H9 (cell line): ENCODE results near the gene DNHD1. TPM values are rescaled to one million over a fixed set of nuclear protein-coding genes. Genes with fewer than 3 reads are reported as not detected.

Experiments used
- DNase-seq: peaks from one replicate; pipeline ENCODE4 v3.0.0-alpha.2; 2017
- H2AFZ ChIP-seq: one replicate; pipeline ENCODE4 v1.6.1; 2013; ENCODE audit warnings: mild to moderate bottlenecking, low read length, control low read depth, moderate library complexity
- H2AK5ac ChIP-seq: 2 replicates; pipeline ENCODE4 v1.6.1; 2013; ENCODE audit warnings: low read length, control low read depth, mixed read lengths; ENCODE audit not compliant: insufficient read length
- H2BK120ac ChIP-seq: one replicate; pipeline ENCODE4 v1.6.1; 2013; ENCODE audit warnings: low read depth, mild to moderate bottlenecking, low read length, control low read depth, inconsistent platforms; ENCODE audit not compliant: poor library complexity, severe bottlenecking
- H2BK12ac ChIP-seq: 2 replicates; pipeline ENCODE4 v1.6.1; 2013; ENCODE audit warnings: low read length, control low read depth, mixed read lengths, low read depth; ENCODE audit not compliant: insufficient read length
- H2BK15ac ChIP-seq: 2 replicates; pipeline ENCODE4 v1.6.1; 2013; ENCODE audit warnings: low read depth, low read length, control low read depth
- H2BK20ac ChIP-seq: one replicate; pipeline ENCODE4 v1.6.1; 2013; ENCODE audit warnings: low read depth, mild to moderate bottlenecking, low read length, control low read depth, inconsistent platforms; ENCODE audit not compliant: poor library complexity, severe bottlenecking
- H2BK5ac ChIP-seq: 2 replicates; pipeline ENCODE4 v1.6.1; 2013; ENCODE audit warnings: low read length, control low read depth, mixed read lengths; ENCODE audit not compliant: insufficient read length
- H3K14ac ChIP-seq: 2 replicates; pipeline ENCODE4 v1.6.1; 2013; ENCODE audit warnings: low read length, control low read depth; ENCODE audit not compliant: insufficient read depth
- H3K18ac ChIP-seq: 2 replicates; pipeline ENCODE4 v1.6.1; 2013; ENCODE audit warnings: low read depth, mild to moderate bottlenecking, mixed read lengths, low read length, control low read depth; ENCODE audit not compliant: insufficient read length
- H3K23ac ChIP-seq: 2 replicates; pipeline ENCODE4 v1.6.1; 2013; ENCODE audit warnings: low read length, control low read depth, mixed read lengths, low read depth; ENCODE audit not compliant: insufficient read length
- H3K23me2 ChIP-seq: 2 replicates; pipeline ENCODE4 v1.6.1; 2013; ENCODE audit warnings: low read depth, mild to moderate bottlenecking, mixed read lengths, low read length, control low read depth; ENCODE audit not compliant: insufficient read length, poor library complexity, severe bottlenecking
- H3K27ac ChIP-seq: 2 replicates; pipeline ENCODE4 v1.5.1; 2013; ENCODE audit warnings: low read length, control low read depth, mixed read lengths, low read depth; ENCODE audit not compliant: insufficient read length
- H3K27me3 ChIP-seq: 2 replicates; pipeline ENCODE4 v1.6.1; 2013; ENCODE audit warnings: low read length, control low read depth, inconsistent platforms; ENCODE audit not compliant: insufficient read depth
- H3K4ac ChIP-seq: 2 replicates; pipeline ENCODE4 v1.6.1; 2013; ENCODE audit warnings: low read depth, mild to moderate bottlenecking, control low read depth, inconsistent platforms, low read length, moderate library complexity
- H3K4me1 ChIP-seq: 2 replicates; pipeline ENCODE4 v1.6.1; 2013; ENCODE audit warnings: low read length, control low read depth, inconsistent platforms; ENCODE audit not compliant: insufficient read depth
- H3K4me2 ChIP-seq: 2 replicates; pipeline ENCODE4 v1.6.1; 2013; ENCODE audit warnings: low read length, control low read depth, mixed read lengths; ENCODE audit not compliant: insufficient read length, insufficient read depth
- H3K56ac ChIP-seq: 2 replicates; pipeline ENCODE4 v1.6.1; 2013; ENCODE audit warnings: low read depth, mild to moderate bottlenecking, mixed read lengths, low read length, control low read depth; ENCODE audit not compliant: insufficient read length
- H3K79me1 ChIP-seq: 2 replicates; pipeline ENCODE4 v1.6.1; 2013; ENCODE audit warnings: low read depth, mild to moderate bottlenecking, moderate library complexity, low read length, control low read depth, inconsistent platforms; ENCODE audit not compliant: insufficient read depth, poor library complexity, severe bottlenecking
- H3K79me2 ChIP-seq: 2 replicates; pipeline ENCODE4 v1.6.1; 2013; ENCODE audit warnings: low read length, control low read depth, inconsistent platforms; ENCODE audit not compliant: insufficient read depth
- H3K9ac ChIP-seq: 2 replicates; pipeline ENCODE4 v1.6.1; 2013; ENCODE audit warnings: low read length, control low read depth, mixed read lengths; ENCODE audit not compliant: insufficient read length; ENCODE audit errors: extremely low read depth
- H3K9me3 ChIP-seq: one replicate; pipeline ENCODE4 v1.6.1; 2013; ENCODE audit warnings: low read depth, low read length, inconsistent platforms; ENCODE audit not compliant: control insufficient read depth
- H3T11ph ChIP-seq: one replicate; pipeline ENCODE4 v1.6.1; 2013; ENCODE audit warnings: mild to moderate bottlenecking, low read length, control low read depth, inconsistent platforms
- H4K20me1 ChIP-seq: one replicate; pipeline ENCODE4 v1.6.1; 2013; ENCODE audit not compliant: control insufficient read depth, insufficient read length, insufficient read depth
- H4K5ac ChIP-seq: 2 replicates; pipeline ENCODE4 v1.6.1; 2013; ENCODE audit warnings: low read depth, mild to moderate bottlenecking, mixed read lengths, low read length, control low read depth; ENCODE audit not compliant: insufficient read length
- H4K8ac ChIP-seq: replicated peaks from 2 replicates; pipeline ENCODE4 v1.6.1; 2013; ENCODE audit warnings: low read length, control low read depth, mixed read lengths, low read depth; ENCODE audit not compliant: insufficient read length
- H4K91ac ChIP-seq: 2 replicates; pipeline ENCODE4 v1.6.1; 2013; ENCODE audit warnings: low read depth, mild to moderate bottlenecking, moderate library complexity, mixed read lengths, low read length, control low read depth; ENCODE audit not compliant: insufficient read length
- H3K27ac Mint-ChIP-seq, 3 experiments: 2 replicates in 2 of 3; 3 replicates in 1 of 3; pipeline ENCODE4 v1.8.0; 2020 to 2021; ENCODE audit warnings: mixed read lengths in 3 of 3, mild to moderate bottlenecking in 1 of 3, moderate library complexity in 1 of 3
- H3K27me3 Mint-ChIP-seq: 2 replicates; pipeline ENCODE4 v1.8.0; 2021; ENCODE audit warnings: low read depth, mild to moderate bottlenecking, moderate library complexity, mixed read lengths
- H3K36me3 Mint-ChIP-seq, 3 experiments: 2 replicates in 2 of 3; 3 replicates in 1 of 3; pipeline ENCODE4 v1.8.0; 2020 to 2021; ENCODE audit warnings: low read depth in 3 of 3, mixed read lengths in 3 of 3; ENCODE audit not compliant: insufficient read depth in 1 of 3
- H3K4me1 Mint-ChIP-seq, 2 experiments: 2 replicates each; pipeline ENCODE4 v1.8.0; 2020; ENCODE audit warnings: mixed read lengths in 2 of 2
- H3K4me3 Mint-ChIP-seq, 2 experiments: 2 replicates in 1 of 2; 3 replicates in 1 of 2; pipeline ENCODE4 v1.8.0; 2020 to 2021; ENCODE audit warnings: mild to moderate bottlenecking in 2 of 2, mixed read lengths in 2 of 2, moderate library complexity in 1 of 2
- H3K9me3 Mint-ChIP-seq, 2 experiments: 2 replicates in 1 of 2; 3 replicates in 1 of 2; pipeline ENCODE4 v1.8.0; 2020; ENCODE audit warnings: mild to moderate bottlenecking in 2 of 2, mixed read lengths in 2 of 2, moderate library complexity in 1 of 2
- WGBS: extraction: QIAGEN DNeasy Blood & Tissue Kit; methylation state at CpG from one replicate; pipeline ENCODE4 v1.1.7; 2013; ENCODE audit warnings: missing lambda C conversion rate, low lambda C conversion rate, mixed read lengths; ENCODE audit not compliant: insufficient read length; ENCODE audit errors: extremely low coverage; 5-methylcytosine and 5-hydroxymethylcytosine counted together
- total RNA-seq: library from RNA; stranded (reverse); gene quantifications from 2 replicates; pipeline ENCODE4 v1.2.1, GENCODE V29; 2021
- TF ChIP-seq, protein P1 (sequence below): fragments of 200-600 bp; sonication (generic); conservative IDR thresholded peaks from 3 replicates; pipeline ENCODE4 v1.8.0; 2021; ENCODE audit warnings: antibody characterized with exemption, mild to moderate bottlenecking

DNHD1 gene
- total RNA-seq, 1 experiment from 2014 or later: 3.5 TPM

DNA sequence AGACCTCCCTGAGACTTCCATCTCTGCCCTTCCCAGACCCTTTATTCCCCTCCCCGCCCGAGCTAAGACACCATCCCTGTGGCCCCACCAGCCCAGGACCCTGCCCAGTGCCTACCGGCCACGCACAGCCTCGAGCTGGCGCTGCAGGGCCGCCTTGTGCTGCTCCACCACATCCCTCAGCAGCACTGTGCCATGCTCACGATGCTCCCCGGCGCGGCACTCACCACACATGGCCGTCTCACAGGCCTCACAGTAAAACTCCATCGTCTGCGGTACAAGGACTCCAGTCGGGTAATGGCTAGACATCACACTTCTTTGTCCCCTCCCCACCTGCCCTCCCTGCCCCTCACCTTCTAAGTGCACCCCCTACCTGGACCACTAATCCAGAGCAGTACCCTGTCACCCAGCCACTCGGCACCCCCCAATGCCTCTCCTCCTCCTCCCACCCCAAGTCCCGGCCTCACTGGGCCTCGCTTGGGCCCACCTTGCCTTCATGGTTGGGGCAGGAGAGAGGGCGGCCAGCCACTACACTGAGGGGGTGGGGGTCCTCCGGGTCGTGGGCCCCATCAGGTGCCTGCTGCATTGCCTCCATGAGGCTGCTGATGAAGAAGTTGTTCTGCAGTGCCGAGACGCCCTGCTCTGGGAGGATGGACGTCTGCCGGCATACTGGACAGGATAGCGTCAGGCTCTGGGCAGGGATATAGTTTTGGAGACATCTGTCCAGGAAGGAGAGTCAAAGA, 39.3 kb upstream of the DNHD1 start:
- no peaks in the 10 kb centered on the region for H3K79me2 ChIP-seq
- H3K9me3 ChIP-seq: no peaks in the 10 kb centered on the region
- no peak overlapping the region for H3K18ac ChIP-seq
- no peak for DNase-seq
- H4K5ac ChIP-seq: no peak overlapping the region
- no peak overlapping the region for H2BK120ac ChIP-seq
- H2BK5ac ChIP-seq: no peak overlapping the region
- no peaks in the 10 kb centered on the region for H3K23me2 ChIP-seq
- Mint-ChIP-seq H3K4me1 (no peaks in the 10 kb centered on the region), H3K27ac (peak overlapping the region in 1 of 3 experiments; percentile 2; a peak in 1 of 7 replicates), H3K36me3 (peaks cover 0 to 21% (median 6%) of the 10 kb centered on the region in 3 experiments; a peak in 3 of 7 replicates), H3K27me3 (no peaks in the 10 kb centered on the region), H3K4me3 (no peak overlapping the region), H3K9me3 (no peaks in the 10 kb centered on the region)
- H4K91ac ChIP-seq: no peak overlapping the region
- no peak overlapping the region for H3T11ph ChIP-seq
- H3K79me1 ChIP-seq: no peaks in the 10 kb centered on the region
- no peak overlapping the region for H2BK15ac ChIP-seq
- H3K4me2 ChIP-seq: no peak overlapping the region
- no peak overlapping the region for H4K8ac ChIP-seq
- TF ChIP-seq, protein P1, sequence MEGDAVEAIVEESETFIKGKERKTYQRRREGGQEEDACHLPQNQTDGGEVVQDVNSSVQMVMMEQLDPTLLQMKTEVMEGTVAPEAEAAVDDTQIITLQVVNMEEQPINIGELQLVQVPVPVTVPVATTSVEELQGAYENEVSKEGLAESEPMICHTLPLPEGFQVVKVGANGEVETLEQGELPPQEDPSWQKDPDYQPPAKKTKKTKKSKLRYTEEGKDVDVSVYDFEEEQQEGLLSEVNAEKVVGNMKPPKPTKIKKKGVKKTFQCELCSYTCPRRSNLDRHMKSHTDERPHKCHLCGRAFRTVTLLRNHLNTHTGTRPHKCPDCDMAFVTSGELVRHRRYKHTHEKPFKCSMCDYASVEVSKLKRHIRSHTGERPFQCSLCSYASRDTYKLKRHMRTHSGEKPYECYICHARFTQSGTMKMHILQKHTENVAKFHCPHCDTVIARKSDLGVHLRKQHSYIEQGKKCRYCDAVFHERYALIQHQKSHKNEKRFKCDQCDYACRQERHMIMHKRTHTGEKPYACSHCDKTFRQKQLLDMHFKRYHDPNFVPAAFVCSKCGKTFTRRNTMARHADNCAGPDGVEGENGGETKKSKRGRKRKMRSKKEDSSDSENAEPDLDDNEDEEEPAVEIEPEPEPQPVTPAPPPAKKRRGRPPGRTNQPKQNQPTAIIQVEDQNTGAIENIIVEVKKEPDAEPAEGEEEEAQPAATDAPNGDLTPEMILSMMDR: no peak
- H3K56ac ChIP-seq: no peak overlapping the region
- H4K20me1 ChIP-seq: no peaks in the 10 kb centered on the region
- H3K23ac ChIP-seq: no peak overlapping the region
- no peak overlapping the region for H3K9ac ChIP-seq
- H3K14ac ChIP-seq: no peak overlapping the region
- H2BK12ac ChIP-seq: no peak overlapping the region
- no peaks in the 10 kb centered on the region for H3K4me1 ChIP-seq
- WGBS: no CpG with 5 or more reads among the region's 26 CpGs
- H2AFZ ChIP-seq: no peak overlapping the region
- H3K27me3 ChIP-seq: no peaks in the 10 kb centered on the region
- no peak overlapping the region for H2BK20ac ChIP-seq
- no peak overlapping the region for H2AK5ac ChIP-seq
- no peak overlapping the region for H3K4ac ChIP-seq
- no peak overlapping the region for H3K27ac ChIP-seq
